Measurements from ENCODE around the gene PRR35.

- TF ChIP-seq CTCF (conservative IDR thresholded peaks at IDR 0.05; ENCODE audit: low read depth, low read length) = no peak
- TF ChIP-seq EZH2 (IDR thresholded peaks at IDR 0.05; ENCODE audit: low read length, unreplicated experiment) = no peak
- TF ChIP-seq EZH2phosphoT487 (IDR thresholded peaks at IDR 0.05; ENCODE audit: borderline replicate concordance, low read length) = no peak
These were observed 30.6 kb downstream of the PRR35 start for GRCh38 chr16:590815-591200.
